K562 (cell line): ENCODE results near the gene STEAP2. TPM values are rescaled to one million over a fixed set of nuclear protein-coding genes. Genes with fewer than 3 reads are reported as not detected.

Source experiments
- ATAC-seq: fragments of 200-7000 bp; cut with Tn5 transposase; 3 replicates; pipeline ENCODE4 v1.9.1; 2020; ENCODE audit warnings: moderate library complexity
- BruUV-seq: library from RNA; stranded (reverse); fragments of 400-500 nt; replicated peaks from 2 replicates; lab custom pipeline; 2021; lab: Mats Ljungman, UMichigan
- CTCF ChIA-PET: fragments of 300-600 bp; formaldehyde crosslinking; extraction: SDS; loops from one replicate; lab custom pipeline; 2021; ENCODE audit warnings: low intra/inter-chr PET ratio; lab: Yijun Ruan, JAX
- POLR2A ChIA-PET: fragments of 300-600, 350-650 bp; sonication (Branson Sonifier 250); formaldehyde crosslinking; extraction: SDS; loops from one replicate; lab custom pipeline; 2021; ENCODE audit warnings: antibody characterized with exemption, inconsistent platforms; lab: Yijun Ruan, JAX
- DNase-seq, 4 experiments: peaks; one replicate each; pipeline versions ENCODE4 v3.0.0 to v3.0.0-alpha.2; 2011 to 2018; ENCODE audit warnings: low spot score in 3 of 4, mixed read lengths in 3 of 4; ENCODE audit errors: extremely low read depth in 1 of 4
- FAIRE-seq: peaks from 2 replicates; lab custom pipeline; 2011; peaks lifted over from hg19 to GRCh38; lab: Jason Lieb, UNC
- H2AFZ ChIP-seq: 2 replicates; pipeline ENCODE4 v1.6.0; 2011; ENCODE audit warnings: low read depth, low read length, control low read depth, inconsistent platforms
- H3K27ac ChIP-seq: fragments of 200-600 bp; 3 replicates; pipeline ENCODE4 v1.8.0; 2011; ENCODE audit warnings: low read depth, mild to moderate bottlenecking, control low read depth, inconsistent platforms, low read length, moderate library complexity, mixed read lengths; ENCODE audit errors: extremely low read depth
- H3K27me3 ChIP-seq, 2 experiments: fragments of 300-600 bp in 1 of 2; 2 replicates in 1 of 2; 3 replicates in 1 of 2; pipeline versions ENCODE4 v1.6.0 to v1.8.0; 2011; ENCODE audit warnings: inconsistent platforms in 2 of 2, low read length in 2 of 2, mild to moderate bottlenecking in 1 of 2, mixed read lengths in 1 of 2, moderate library complexity in 1 of 2; ENCODE audit not compliant: control insufficient read depth in 2 of 2, insufficient read depth in 2 of 2
- H3K36me3 ChIP-seq: fragments of 300-600 bp; 3 replicates; pipeline ENCODE4 v1.8.0; 2011; ENCODE audit warnings: mild to moderate bottlenecking, low read length, inconsistent platforms; ENCODE audit not compliant: control insufficient read depth, insufficient read depth
- H3K4me1 ChIP-seq, 2 experiments: fragments of 200-600 bp in 1 of 2; replicated peaks in 1 of 2; 2 replicates in 1 of 2; 3 replicates in 1 of 2; pipeline versions ENCODE4 v1.5.1 to v1.8.0; 2011; ENCODE audit warnings: inconsistent platforms in 2 of 2, low read length in 2 of 2, mild to moderate bottlenecking in 1 of 2, mixed read lengths in 1 of 2, moderate library complexity in 1 of 2; ENCODE audit not compliant: control insufficient read depth in 2 of 2, insufficient read depth in 2 of 2
- H3K4me2 ChIP-seq: 2 replicates; pipeline ENCODE4 v1.6.1; 2011; ENCODE audit warnings: low read length, control low read depth, inconsistent platforms, mixed read lengths; ENCODE audit not compliant: insufficient read depth
- H3K4me3 ChIP-seq: fragments of 200-600 bp; sonication (generic), shearing (Covaris generic); 2 replicates; pipeline ENCODE4 v1.5.1; 2016; ENCODE audit warnings: control low read depth, inconsistent platforms
- H3K79me2 ChIP-seq: fragments of 200-600 bp; 3 replicates; pipeline ENCODE4 v1.8.0; 2011; ENCODE audit warnings: low read length, inconsistent platforms; ENCODE audit not compliant: control insufficient read depth, insufficient read depth
- H3K9ac ChIP-seq, 2 experiments: 2 replicates each; pipeline versions ENCODE4 v1.6.0 to v1.6.1; 2011; ENCODE audit warnings: low read depth in 2 of 2, low read length in 2 of 2, control low read depth in 1 of 2, inconsistent platforms in 1 of 2, mild to moderate bottlenecking in 1 of 2, mixed read lengths in 1 of 2; ENCODE audit not compliant: insufficient read depth in 1 of 2
- H3K9me1 ChIP-seq: one replicate; pipeline ENCODE4 v1.6.0; 2011; ENCODE audit warnings: inconsistent platforms, mild to moderate bottlenecking, low read length, moderate library complexity; ENCODE audit not compliant: control insufficient read depth, insufficient read depth
- H3K9me3 ChIP-seq: replicated peaks from 2 replicates; pipeline ENCODE4 v1.5.1; 2011; ENCODE audit warnings: low read depth, low read length, inconsistent platforms; ENCODE audit not compliant: control insufficient read depth, insufficient read depth
- H4K20me1 ChIP-seq: replicated peaks from 2 replicates; pipeline ENCODE4 v1.6.1; 2011; ENCODE audit warnings: low read length, inconsistent platforms, mixed read lengths; ENCODE audit not compliant: control insufficient read depth, insufficient read depth
- DPF2 ChIP-seq: fragments of 450-650 bp; IDR thresholded peaks from 2 replicates; pipeline ENCODE4 v1.6.1; 2016
- FOSL1 ChIP-seq: fragments of 200-800 bp; sonication (Bioruptor generic); conservative IDR thresholded peaks from 2 replicates; pipeline ENCODE4 v1.6.1; 2016; ENCODE audit warnings: missing genetic modification characterization, missing compliant biosample characterization
- GABPB1 ChIP-seq: sonication (generic); formaldehyde crosslinking; IDR thresholded peaks from 2 replicates; pipeline ENCODE4 v1.8.0; 2022; ENCODE audit warnings: mild to moderate bottlenecking, missing genetic modification reagents
- LEF1 ChIP-seq: fragments of 450-650 bp; IDR thresholded peaks from 2 replicates; pipeline ENCODE4 v1.6.1; 2016; ENCODE audit warnings: mild to moderate bottlenecking
- MTA2 ChIP-seq: fragments of 450-650 bp; IDR thresholded peaks from 2 replicates; pipeline ENCODE4 v1.6.1; 2016; ENCODE audit warnings: low read depth
- SREBF1 ChIP-seq: fragments of 150-350 bp; IDR thresholded peaks from 2 replicates; pipeline ENCODE4 v1.6.1; 2014; ENCODE audit warnings: antibody characterized with exemption, low read depth, low read length, borderline replicate concordance
- TRIM25 ChIP-seq: fragments of 450-650 bp; IDR thresholded peaks from 2 replicates; pipeline ENCODE4 v1.7.0; 2016; ENCODE audit warnings: borderline replicate concordance
- ZNF512 ChIP-seq: IDR thresholded peaks from 2 replicates; pipeline ENCODE4 v1.6.1; 2016; ENCODE audit warnings: missing genetic modification characterization, missing compliant biosample characterization
- ZNF764 ChIP-seq: fragments of 250-450 bp; sonication (Bioruptor Pico); IDR thresholded peaks from 2 replicates; pipeline ENCODE4 v1.4.0; 2020; ENCODE audit warnings: low read depth, mild to moderate bottlenecking, moderate library complexity
- WGBS: fragments of 100-300 bp; shearing (Covaris generic); methylation state at CpG from one replicate; pipeline ENCODE4 v1.1.6; 2016; ENCODE audit warnings: low coverage, mixed read lengths; ENCODE audit not compliant: insufficient coverage; ENCODE audit errors: missing lambda C conversion rate; 5-methylcytosine and 5-hydroxymethylcytosine counted together
- in situ Hi-C: fragments of 300-500 bp; cut with MboI; formaldehyde crosslinking; loops from 4 replicates; pipeline ENCODE4 v1.15.0; 2018; ENCODE audit warnings: inconsistent platforms, mixed read lengths
- intact Hi-C: fragments of 100-400 bp; cut with micrococcal nuclease; formaldehyde crosslinking; loops from 2 replicates; pipeline ENCODE4 v1.14.2; 2022
- polyA plus RNA-seq, 8 experiments: library from polyadenylated mRNA; depleted of rRNA in 4 of 8; stranded (reverse) in 5 of 8; unstranded in 3 of 8; fragments of >200 nt; fragmentation: Nextera tagmentation in 2 of 8; fragmentation: Illumina TruSeq in 1 of 8; extraction: Ambion mirVana in 2 of 8; extraction: Trizol in 1 of 8; gene quantifications; 2 replicates each; pipeline versions ENCODE4 v1.2.1 to v1.2.3, GENCODE V29; 2011 to 2014; ENCODE audit warnings: inconsistent platforms in 1 of 8, missing spikeins in 1 of 8
- total RNA-seq, 7 experiments: library from RNA; depleted of rRNA in 6 of 7; stranded (reverse); fragments of >200 nt in 6 of 7; fragmentation: Illumina TruSeq in 2 of 7; extraction: Trizol in 2 of 7; gene quantifications; 2 replicates each; pipeline versions ENCODE4 v1.2.1 to v1.2.3, GENCODE V29; 2011 to 2021; ENCODE audit warnings: low replicate concordance in 1 of 7
- TF ChIP-seq, protein P1 (sequence below): fragments of 250-450 bp; sonication (Bioruptor Pico); IDR thresholded peaks from 2 replicates; pipeline ENCODE4 v1.5.0; 2021
- TF ChIP-seq, protein P2 (sequence below): sonication (generic); formaldehyde crosslinking; IDR thresholded peaks from 2 replicates; pipeline ENCODE4 v1.8.0; 2022; ENCODE audit warnings: missing genetic modification reagents, mild to moderate bottlenecking, borderline replicate concordance

Gene STEAP2
- total and polyA plus RNA-seq, 9 of the 15 experiments (the other 6 are each of a cell fraction or from before 2014, with no cell fraction given) = 0.02 to 0.03 TPM; not detected in 7

GRCh38 chr7:90236721-90237289, 25.3 kb downstream of the STEAP2 start:
- Histone ChIP-seq H3K4me3 (no peak overlapping the region), H2AFZ (no peak overlapping the region), H3K9me1 (no peaks in the 10 kb centered on the region), H3K4me1 (peaks cover 0 to 7% of the 10 kb centered on the region in 2 experiments; a peak in 1 of 5 replicates), H3K9me3 (no peaks in the 10 kb centered on the region), H3K9ac (no peak overlapping the region), H3K79me2 (no peaks in the 10 kb centered on the region), H3K27me3 (no peaks in the 10 kb centered on the region), H3K36me3 (no peaks in the 10 kb centered on the region), H3K4me2 (no peak overlapping the region), H4K20me1 (no peaks in the 10 kb centered on the region), H3K27ac (no peak overlapping the region)
- intact Hi-C loops (no loop called here), in situ Hi-C loops (no loop called here)
- FAIRE-seq (no peak), ATAC-seq (no peak), DNase-seq (no peak)
- POLR2A ChIA-PET = no interaction called here
- no peak for TF ChIP-seq GABPB1 (CRISPR knock-in tag)
- TF ChIP-seq LEF1 = no peak
- no peak for TF ChIP-seq TRIM25
- TF ChIP-seq, protein P1, sequence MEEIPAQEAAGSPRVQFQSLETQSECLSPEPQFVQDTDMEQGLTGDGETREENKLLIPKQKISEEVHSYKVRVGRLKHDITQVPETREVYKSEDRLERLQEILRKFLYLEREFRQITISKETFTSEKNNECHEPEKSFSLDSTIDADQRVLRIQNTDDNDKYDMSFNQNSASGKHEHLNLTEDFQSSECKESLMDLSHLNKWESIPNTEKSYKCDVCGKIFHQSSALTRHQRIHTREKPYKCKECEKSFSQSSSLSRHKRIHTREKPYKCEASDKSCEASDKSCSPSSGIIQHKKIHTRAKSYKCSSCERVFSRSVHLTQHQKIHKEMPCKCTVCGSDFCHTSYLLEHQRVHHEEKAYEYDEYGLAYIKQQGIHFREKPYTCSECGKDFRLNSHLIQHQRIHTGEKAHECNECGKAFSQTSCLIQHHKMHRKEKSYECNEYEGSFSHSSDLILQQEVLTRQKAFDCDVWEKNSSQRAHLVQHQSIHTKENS (CRISPR knock-in tag) = no peak
- TF ChIP-seq FOSL1 = no peak
- no peak for TF ChIP-seq SREBF1
- TF ChIP-seq ZNF512 = no peak
- TF ChIP-seq, protein P2, sequence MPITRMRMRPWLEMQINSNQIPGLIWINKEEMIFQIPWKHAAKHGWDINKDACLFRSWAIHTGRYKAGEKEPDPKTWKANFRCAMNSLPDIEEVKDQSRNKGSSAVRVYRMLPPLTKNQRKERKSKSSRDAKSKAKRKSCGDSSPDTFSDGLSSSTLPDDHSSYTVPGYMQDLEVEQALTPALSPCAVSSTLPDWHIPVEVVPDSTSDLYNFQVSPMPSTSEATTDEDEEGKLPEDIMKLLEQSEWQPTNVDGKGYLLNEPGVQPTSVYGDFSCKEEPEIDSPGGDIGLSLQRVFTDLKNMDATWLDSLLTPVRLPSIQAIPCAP (CRISPR knock-in tag) = no peak
- no peak for TF ChIP-seq MTA2
- no peak for TF ChIP-seq DPF2
- no peak for TF ChIP-seq ZNF764
- no TSS peak for BruUV-seq
- CTCF ChIA-PET = no interaction called here
- 33% methylated on average over 1 of the region's 1 CpG for WGBS
